ENCODE results near the gene TLK1. TPM values are rescaled to one million over a fixed set of nuclear protein-coding genes. Genes with fewer than 3 reads are reported as not detected.
"Not testable (repeated sequence)": the region's sequence is repeated elsewhere in the genome, so short reads cannot be mapped to it uniquely, and the experiment has no call there.

The TLK1 gene
- total RNA-seq, 2 donors from 2014 or later: 59.5 to 76.3 TPM

GRCh38 chr2:171162522-171163197 lies 2.0 kb upstream of the TLK1 start:
- H3K36me3 Mint-ChIP-seq; H3K9me3 Mint-ChIP-seq; ATAC-seq; H3K27me3 Mint-ChIP-seq; DNase-seq (ENCODE audit: low spot score): not testable (repeated sequence)
- peak overlapping the region in 1 of 2 donors; percentile 58 for H3K27ac Mint-ChIP-seq
- peak overlapping the region; percentile 15 for H3K4me3 Mint-ChIP-seq
- H3K4me1 Mint-ChIP-seq (ENCODE audit: low read depth in 2 of 2): peaks cover 24 to 26% of the 10 kb centered on the region in 2 donors

DNA sequence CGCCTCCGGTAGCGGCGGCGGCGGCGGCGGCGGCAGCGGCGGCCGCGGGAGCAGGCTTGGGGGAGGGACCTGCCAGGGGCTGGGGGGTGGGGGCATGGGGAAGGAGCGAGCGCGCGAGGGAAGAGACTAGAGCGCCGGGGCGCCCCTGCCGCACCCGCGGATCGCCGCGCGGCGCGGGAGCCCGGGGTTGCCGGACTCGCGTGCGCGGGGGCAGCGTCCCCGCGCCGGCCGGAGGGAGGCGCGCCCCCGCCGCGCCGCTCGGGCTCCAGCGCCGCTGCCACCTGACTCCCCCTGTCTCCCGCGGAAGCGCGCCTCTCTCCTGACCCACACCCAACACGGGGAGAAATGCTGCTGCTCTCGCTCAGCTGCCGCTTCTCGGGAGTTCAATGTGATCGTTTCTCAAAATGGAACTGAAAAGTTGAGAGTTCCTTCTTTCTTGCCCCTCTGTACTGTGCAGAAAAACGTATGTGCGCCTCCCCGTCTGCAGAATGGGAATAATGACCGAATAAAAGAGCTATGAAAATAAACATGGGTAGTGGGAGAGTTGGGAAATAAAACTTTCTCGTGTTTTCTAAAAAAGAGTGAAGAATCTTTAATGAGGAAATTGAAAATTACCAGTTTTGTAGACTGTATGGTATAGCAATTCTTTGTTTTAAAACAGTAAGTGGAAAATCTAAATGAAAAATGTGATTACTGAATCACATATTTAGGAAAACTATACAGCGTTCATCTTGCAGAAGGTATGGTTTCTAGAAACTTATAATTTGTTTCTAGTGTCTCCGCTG lies 455 bp upstream of the TLK1 start:
- ATAC-seq (peak; percentile 80), DNase-seq (ENCODE audit: low spot score) (peak; percentile 73)
- H3K27me3 Mint-ChIP-seq: peaks cover 5 to 8% of the 10 kb centered on the region in 2 donors
- H3K27ac Mint-ChIP-seq: peak overlapping the region; percentile 76 to 80
- peaks cover 26 to 30% of the 10 kb centered on the region in 2 donors for H3K4me1 Mint-ChIP-seq (ENCODE audit: low read depth in 2 of 2)
- H3K9me3 Mint-ChIP-seq: no peaks in the 10 kb centered on the region
- H3K4me3 Mint-ChIP-seq: peak overlapping the region; percentile 90
- no peaks in the 10 kb centered on the region for H3K36me3 Mint-ChIP-seq

DNA sequence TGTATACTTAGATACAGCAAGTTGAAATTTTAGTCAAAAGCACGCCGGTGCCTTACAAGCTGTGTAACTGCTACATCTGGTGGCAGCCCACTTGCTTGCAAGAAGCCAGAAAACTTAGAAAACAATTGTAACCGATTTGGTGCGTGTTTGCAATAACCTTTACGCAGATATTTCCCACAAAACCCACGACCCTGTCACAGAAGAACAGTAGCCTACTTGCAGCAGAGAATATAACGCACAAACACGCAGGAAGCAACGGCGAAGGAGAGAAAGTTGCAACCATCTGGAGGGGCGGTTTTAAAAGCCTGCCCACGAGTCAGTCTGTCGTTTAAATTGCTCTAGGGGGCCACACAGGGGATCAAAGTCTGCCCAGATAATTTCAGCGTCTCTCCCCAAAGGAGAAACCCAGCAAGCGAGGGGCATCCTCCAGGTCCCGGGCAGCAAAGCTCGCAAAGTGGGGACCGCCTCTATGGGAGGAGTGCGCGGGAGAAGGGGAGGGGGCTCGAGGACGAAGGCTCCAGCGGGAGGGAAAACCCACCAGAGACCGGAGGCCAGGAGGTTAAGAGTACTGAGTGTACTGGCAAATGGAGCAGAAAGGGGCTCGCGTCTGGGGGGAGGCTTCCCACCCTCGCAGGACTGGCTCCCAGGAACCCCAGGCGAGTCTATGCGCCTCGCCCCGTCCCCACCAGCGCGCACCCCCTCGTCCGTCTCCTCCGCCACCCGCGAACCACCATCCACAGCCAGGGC lies 1.1 kb downstream of the TLK1 start:
- Mint-ChIP-seq H3K4me1 (ENCODE audit: low read depth in 2 of 2) (peaks cover 36 to 41% of the 10 kb centered on the region in 2 donors), H3K27ac (peak overlapping the region; percentile 76 to 93), H3K9me3 (no peaks in the 10 kb centered on the region), H3K36me3 (no peaks in the 10 kb centered on the region), H3K4me3 (peak overlapping the region; percentile 90), H3K27me3 (peaks cover under 1 to 3% of the 10 kb centered on the region in 2 donors)
- peak; percentile 26 to 42 for ATAC-seq
- DNase-seq (ENCODE audit: low spot score): peak; percentile 69

- Mint-ChIP-seq H3K9me3 (no peaks in the 10 kb centered on the region), H3K27ac (peak overlapping the region; percentile 76 to 93), H3K4me1 (ENCODE audit: low read depth in 2 of 2) (peaks cover 36 to 46% of the 10 kb centered on the region in 2 donors), H3K36me3 (no peaks in the 10 kb centered on the region), H3K4me3 (peak overlapping the region; percentile 90), H3K27me3 (peaks cover 0 to 3% of the 10 kb centered on the region in 2 donors)
- ATAC-seq: no peak
- no peak for DNase-seq (ENCODE audit: low spot score)
Measured at GRCh38 chr2:171158790-171159371, 1.8 kb downstream of the TLK1 start.

DNA sequence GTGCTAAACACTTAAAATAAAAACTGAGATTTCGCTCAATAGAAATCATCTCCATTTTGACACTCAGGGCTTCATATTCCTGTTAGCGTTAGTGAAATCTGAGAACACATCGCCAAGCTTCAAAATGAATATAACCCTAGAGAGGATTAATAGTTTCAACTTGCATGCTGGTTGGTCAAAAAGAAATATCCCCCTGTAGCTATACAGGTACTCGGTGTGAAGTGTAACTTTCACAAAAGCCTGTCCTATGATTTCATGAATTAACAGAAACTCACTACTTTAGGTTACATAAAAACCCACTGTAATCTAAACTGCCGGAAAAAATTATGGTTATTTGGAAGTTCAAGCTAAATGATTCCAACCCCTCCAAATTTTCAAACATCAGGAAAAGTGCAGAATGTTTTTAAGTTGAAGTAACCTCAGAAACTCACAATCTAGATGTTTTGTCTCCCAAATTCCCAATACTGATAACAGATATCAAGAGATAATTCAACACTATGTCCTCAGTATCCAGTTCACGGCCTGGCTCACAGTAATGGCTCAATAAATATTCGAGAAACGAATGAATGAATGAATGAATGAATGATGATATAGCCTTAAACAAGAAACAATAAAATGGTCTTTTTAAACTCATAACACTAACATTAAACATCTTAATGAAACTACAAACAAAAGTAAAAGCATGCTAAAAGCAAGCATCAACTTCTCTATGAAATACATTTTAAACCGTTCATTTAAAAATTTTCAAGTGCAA lies 2.5 kb downstream of the TLK1 start:
- Mint-ChIP-seq H3K27ac (no peak overlapping the region), H3K9me3 (no peaks in the 10 kb centered on the region), H3K4me1 (ENCODE audit: low read depth in 2 of 2) (peaks cover 35 to 45% of the 10 kb centered on the region in 2 donors), H3K4me3 (peak overlapping the region; percentile 90), H3K27me3 (peaks cover 0 to 2% of the 10 kb centered on the region in 2 donors), H3K36me3 (no peaks in the 10 kb centered on the region)
- ATAC-seq (no peak), DNase-seq (ENCODE audit: low spot score) (no peak)

- DNase-seq (ENCODE audit: low spot score) (no peak), ATAC-seq (no peak)
- H3K27me3 Mint-ChIP-seq: no peaks in the 10 kb centered on the region
- no peaks in the 10 kb centered on the region for H3K36me3 Mint-ChIP-seq
- H3K9me3 Mint-ChIP-seq: no peaks in the 10 kb centered on the region
- no peak overlapping the region for H3K27ac Mint-ChIP-seq
- H3K4me3 Mint-ChIP-seq: no peak overlapping the region
- H3K4me1 Mint-ChIP-seq (ENCODE audit: low read depth in 2 of 2): peaks cover 36 to 42% of the 10 kb centered on the region in 2 donors
Measured at GRCh38 chr2:171157109-171157500, 3.6 kb downstream of the TLK1 start.

GRCh38 chr2:171154348-171154747 lies 6.3 kb downstream of the TLK1 start:
- H3K27me3 Mint-ChIP-seq: no peaks in the 10 kb centered on the region

GRCh38 chr2:171150694-171151285 lies 9.9 kb downstream of the TLK1 start:
- Mint-ChIP-seq H3K27me3 (no peaks in the 10 kb centered on the region), H3K27ac (no peak overlapping the region), H3K4me3 (no peak overlapping the region), H3K4me1 (ENCODE audit: low read depth in 2 of 2) (peaks cover 35 to 51% of the 10 kb centered on the region in 2 donors), H3K9me3 (no peaks in the 10 kb centered on the region), H3K36me3 (no peaks in the 10 kb centered on the region)
- DNase-seq (ENCODE audit: low spot score) (no peak), ATAC-seq (peak in 1 of 2 donors; percentile 68)

More at GRCh38 chr2:171154348-171154747, 6.3 kb downstream of the TLK1 start:
- peaks cover 37 to 46% of the 10 kb centered on the region in 2 donors for H3K4me1 Mint-ChIP-seq (ENCODE audit: low read depth in 2 of 2)
- H3K9me3 Mint-ChIP-seq: no peaks in the 10 kb centered on the region
- ATAC-seq (no peak), DNase-seq (ENCODE audit: low spot score) (no peak)
- no peaks in the 10 kb centered on the region for H3K36me3 Mint-ChIP-seq
- H3K4me3 Mint-ChIP-seq: no peak overlapping the region
- H3K27ac Mint-ChIP-seq: peak overlapping the region in 1 of 2 donors; percentile 39

DNA sequence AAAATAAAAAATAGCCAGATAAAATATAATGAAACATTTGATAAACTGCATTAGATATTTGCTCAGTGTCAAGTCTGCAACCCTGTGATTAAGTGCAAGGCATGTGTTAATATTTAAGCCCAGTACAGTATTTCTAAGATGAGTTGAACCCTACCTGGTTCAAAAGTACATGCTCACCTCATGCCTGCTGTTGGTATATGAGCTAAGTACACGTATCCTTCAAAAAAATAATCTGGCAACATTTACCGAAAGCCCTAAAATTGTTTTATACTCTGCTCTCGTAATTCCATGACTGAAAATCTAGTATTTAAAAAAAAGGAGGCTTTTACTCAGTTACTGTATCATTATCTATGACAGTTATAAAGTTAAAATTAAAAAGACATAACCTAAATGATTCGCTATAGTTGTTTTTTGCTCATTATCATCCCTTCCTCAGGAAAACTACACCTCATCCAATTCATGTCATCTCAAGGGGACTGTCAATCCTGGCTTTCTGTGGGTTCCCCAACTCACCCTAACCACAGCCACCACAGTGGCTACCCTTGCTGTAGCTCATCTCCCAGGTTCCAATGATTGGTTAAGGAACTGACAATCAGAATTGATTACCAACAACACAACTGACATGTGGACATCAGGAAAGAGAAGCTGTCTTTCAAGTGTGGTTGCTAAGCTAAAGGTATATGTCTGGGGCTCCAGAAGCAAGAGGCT lies 10.6 kb downstream of the TLK1 start:
- H3K4me1 Mint-ChIP-seq (ENCODE audit: low read depth in 2 of 2): peaks cover 33 to 45% of the 10 kb centered on the region in 2 donors
- ATAC-seq (peak in 1 of 2 donors; percentile 31), DNase-seq (ENCODE audit: low spot score) (no peak)
- no peak overlapping the region for H3K4me3 Mint-ChIP-seq
- no peaks in the 10 kb centered on the region for H3K27me3 Mint-ChIP-seq
- H3K36me3 Mint-ChIP-seq: no peaks in the 10 kb centered on the region
- no peaks in the 10 kb centered on the region for H3K9me3 Mint-ChIP-seq
- no peak overlapping the region for H3K27ac Mint-ChIP-seq

DNA sequence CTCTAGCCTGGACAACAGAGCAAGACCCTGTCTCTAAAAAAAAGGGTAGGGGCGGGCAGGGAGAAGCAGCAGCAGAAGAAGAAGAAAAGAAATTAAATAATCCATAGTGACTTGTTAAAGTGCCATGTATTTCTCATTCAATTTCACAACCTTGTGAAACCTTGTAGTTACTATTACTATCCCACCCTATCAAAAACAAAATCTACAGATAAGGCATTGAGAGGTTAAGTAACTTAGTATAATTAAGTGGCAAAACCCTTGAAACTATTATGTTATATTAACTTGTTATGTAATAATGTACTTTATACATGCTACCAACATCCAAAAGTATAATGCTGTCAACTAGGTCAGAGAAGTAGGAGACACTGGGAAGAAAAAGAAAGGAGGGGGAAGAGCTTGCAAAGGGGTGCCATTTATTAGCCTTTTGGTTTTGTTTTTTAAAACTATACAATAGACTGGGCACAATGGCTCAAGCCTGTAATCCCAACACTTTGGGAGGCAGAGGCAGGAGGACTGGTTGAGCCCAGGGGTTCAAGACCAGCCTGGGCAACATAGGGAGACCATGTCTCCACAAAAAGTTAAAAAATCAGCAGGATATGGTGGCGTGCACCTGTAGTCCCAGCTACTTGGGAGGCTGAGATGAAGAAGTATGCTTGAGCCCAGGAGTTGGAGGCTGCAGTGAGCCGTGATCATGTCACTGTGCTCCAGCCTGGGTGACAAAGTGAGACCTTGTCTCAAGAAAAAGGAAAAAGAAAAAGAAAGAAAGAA lies 11.3 kb downstream of the TLK1 start:
- H3K27me3 Mint-ChIP-seq: no peaks in the 10 kb centered on the region
- no peaks in the 10 kb centered on the region for H3K36me3 Mint-ChIP-seq
- H3K4me1 Mint-ChIP-seq (ENCODE audit: low read depth in 2 of 2): peaks cover 40 to 46% of the 10 kb centered on the region in 2 donors
- no peak overlapping the region for H3K4me3 Mint-ChIP-seq
- H3K9me3 Mint-ChIP-seq: no peaks in the 10 kb centered on the region
- no peak for ATAC-seq
- no peak for DNase-seq (ENCODE audit: low spot score)
- no peak overlapping the region for H3K27ac Mint-ChIP-seq

DNA sequence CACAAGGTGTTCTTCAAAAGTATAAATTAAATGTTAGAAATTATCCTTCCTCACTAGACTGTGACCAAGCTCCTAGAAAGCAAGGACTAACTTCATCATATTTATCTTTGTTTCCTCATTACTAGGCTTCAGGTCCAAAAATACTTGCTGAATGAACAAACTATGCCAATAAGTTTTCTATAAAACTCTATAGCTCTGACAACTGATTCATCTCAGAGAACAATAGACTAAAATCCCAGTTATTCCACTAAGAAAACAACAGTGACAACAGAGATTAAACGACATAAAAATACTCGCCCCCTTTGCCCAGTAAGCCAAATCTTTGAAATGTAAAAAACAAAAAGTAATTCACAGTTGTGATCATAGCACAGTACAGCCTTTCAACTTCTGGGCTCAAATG lies 13.6 kb downstream of the TLK1 start:
- H3K27ac Mint-ChIP-seq: peak overlapping the region; percentile 26 to 40
- H3K9me3 Mint-ChIP-seq: no peaks in the 10 kb centered on the region
- peaks cover 55 to 64% of the 10 kb centered on the region in 2 donors for H3K4me1 Mint-ChIP-seq (ENCODE audit: low read depth in 2 of 2)
- ATAC-seq: no peak
- no peak for DNase-seq (ENCODE audit: low spot score)
- no peaks in the 10 kb centered on the region for H3K36me3 Mint-ChIP-seq
- no peak overlapping the region for H3K4me3 Mint-ChIP-seq
- H3K27me3 Mint-ChIP-seq: no peaks in the 10 kb centered on the region

Data from natural killer cell treated with Interleukin-12 subunit alpha and Interleukin-12 subunit beta and Interleukin-15 and Interleukin-18, amount 100 ng/mL, for 72 hours (primary cell).